Parathyroid adenoma (tissue), 2 donors: Measurements from ENCODE around the gene KMT5C.

Experiments
- H2AFZ ChIP-seq: fragments of 300-600 bp; sonication (generic); one replicate; pipeline ENCODE4 v1.7.0; 2017; ENCODE audit warnings: antibody characterized with exemption, mild to moderate bottlenecking
- H3K27ac ChIP-seq: fragments of 300-600 bp; sonication (generic); one replicate; pipeline ENCODE4 v1.7.0; 2017
- H3K27me3 ChIP-seq: fragments of 300-600 bp; sonication (generic); one replicate; pipeline ENCODE4 v1.7.0; 2017; ENCODE audit warnings: low read length; ENCODE audit not compliant: control insufficient read depth, insufficient read depth
- H3K36me3 ChIP-seq: fragments of 300-600 bp; sonication (generic); one replicate; pipeline ENCODE4 v1.7.0; 2017; ENCODE audit warnings: low read length; ENCODE audit not compliant: control insufficient read depth, insufficient read depth
- H3K4me1 ChIP-seq: fragments of 300-600 bp; sonication (generic); one replicate; pipeline ENCODE4 v1.7.0; 2017; ENCODE audit warnings: control low read depth
- H3K4me2 ChIP-seq: fragments of 300-600 bp; sonication (generic); one replicate; pipeline ENCODE4 v1.7.0; 2017; ENCODE audit warnings: low read length
- H3K4me3 ChIP-seq: fragments of 300-600 bp; sonication (generic); one replicate; pipeline ENCODE4 v1.7.0; 2017; ENCODE audit warnings: low read depth, low read length
- H3K79me2 ChIP-seq: fragments of 300-600 bp; sonication (generic); one replicate; pipeline ENCODE4 v1.7.0; 2017; ENCODE audit warnings: control low read depth
- H3K9ac ChIP-seq: fragments of 300-600 bp; sonication (generic); one replicate; pipeline ENCODE4 v1.7.0; 2017; ENCODE audit warnings: mild to moderate bottlenecking
- H3K9me3 ChIP-seq: fragments of 300-600 bp; sonication (generic); one replicate; pipeline ENCODE4 v1.7.0; 2017; ENCODE audit warnings: low read length; ENCODE audit not compliant: control insufficient read depth
- TF ChIP-seq, protein P1 (sequence below): fragments of 300-600 bp; sonication (generic); IDR thresholded peaks from one replicate; pipeline ENCODE4 v1.7.0; 2017; ENCODE audit warnings: antibody characterized with exemption, mild to moderate bottlenecking
- donor health status: primary hyperparathyroidism.

KMT5C gene

DNA sequence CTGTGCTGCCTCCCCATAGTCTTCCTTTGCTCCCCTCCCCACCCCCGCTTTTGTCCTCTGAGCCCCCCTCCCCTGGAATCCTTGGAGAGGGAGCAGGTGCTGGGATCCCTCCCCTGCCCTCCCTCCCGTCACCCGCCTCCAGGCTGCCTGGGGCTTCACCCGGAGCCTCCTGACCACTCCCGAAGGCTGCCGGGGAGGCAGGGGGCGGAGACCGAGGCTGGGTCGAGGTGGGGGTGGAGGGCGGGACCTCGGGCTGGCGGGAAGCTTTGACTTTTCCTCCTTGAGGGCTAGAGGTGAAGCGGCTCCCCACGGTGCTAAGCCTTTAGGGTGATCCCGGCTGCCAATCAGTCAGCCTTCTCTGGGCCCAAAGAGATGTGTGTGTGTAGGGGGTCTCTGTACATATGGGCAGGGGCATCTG is 1.5 kb downstream of the KMT5C start:
- Histone ChIP-seq H3K27me3 (no peaks in the 10 kb centered on the region), H3K79me2 (peaks cover 4% of the 10 kb centered on the region), H3K36me3 (no peaks in the 10 kb centered on the region), H3K4me2 (peak overlapping the region; percentile 95), H3K27ac (no peak overlapping the region), H3K4me3 (peak overlapping the region; percentile 96), H3K9ac (no peak overlapping the region), H3K4me1 (peaks cover 7% of the 10 kb centered on the region), H3K9me3 (no peaks in the 10 kb centered on the region), H2AFZ (no peak overlapping the region)
- TF ChIP-seq, protein P1, sequence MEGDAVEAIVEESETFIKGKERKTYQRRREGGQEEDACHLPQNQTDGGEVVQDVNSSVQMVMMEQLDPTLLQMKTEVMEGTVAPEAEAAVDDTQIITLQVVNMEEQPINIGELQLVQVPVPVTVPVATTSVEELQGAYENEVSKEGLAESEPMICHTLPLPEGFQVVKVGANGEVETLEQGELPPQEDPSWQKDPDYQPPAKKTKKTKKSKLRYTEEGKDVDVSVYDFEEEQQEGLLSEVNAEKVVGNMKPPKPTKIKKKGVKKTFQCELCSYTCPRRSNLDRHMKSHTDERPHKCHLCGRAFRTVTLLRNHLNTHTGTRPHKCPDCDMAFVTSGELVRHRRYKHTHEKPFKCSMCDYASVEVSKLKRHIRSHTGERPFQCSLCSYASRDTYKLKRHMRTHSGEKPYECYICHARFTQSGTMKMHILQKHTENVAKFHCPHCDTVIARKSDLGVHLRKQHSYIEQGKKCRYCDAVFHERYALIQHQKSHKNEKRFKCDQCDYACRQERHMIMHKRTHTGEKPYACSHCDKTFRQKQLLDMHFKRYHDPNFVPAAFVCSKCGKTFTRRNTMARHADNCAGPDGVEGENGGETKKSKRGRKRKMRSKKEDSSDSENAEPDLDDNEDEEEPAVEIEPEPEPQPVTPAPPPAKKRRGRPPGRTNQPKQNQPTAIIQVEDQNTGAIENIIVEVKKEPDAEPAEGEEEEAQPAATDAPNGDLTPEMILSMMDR, result no peak

DNA sequence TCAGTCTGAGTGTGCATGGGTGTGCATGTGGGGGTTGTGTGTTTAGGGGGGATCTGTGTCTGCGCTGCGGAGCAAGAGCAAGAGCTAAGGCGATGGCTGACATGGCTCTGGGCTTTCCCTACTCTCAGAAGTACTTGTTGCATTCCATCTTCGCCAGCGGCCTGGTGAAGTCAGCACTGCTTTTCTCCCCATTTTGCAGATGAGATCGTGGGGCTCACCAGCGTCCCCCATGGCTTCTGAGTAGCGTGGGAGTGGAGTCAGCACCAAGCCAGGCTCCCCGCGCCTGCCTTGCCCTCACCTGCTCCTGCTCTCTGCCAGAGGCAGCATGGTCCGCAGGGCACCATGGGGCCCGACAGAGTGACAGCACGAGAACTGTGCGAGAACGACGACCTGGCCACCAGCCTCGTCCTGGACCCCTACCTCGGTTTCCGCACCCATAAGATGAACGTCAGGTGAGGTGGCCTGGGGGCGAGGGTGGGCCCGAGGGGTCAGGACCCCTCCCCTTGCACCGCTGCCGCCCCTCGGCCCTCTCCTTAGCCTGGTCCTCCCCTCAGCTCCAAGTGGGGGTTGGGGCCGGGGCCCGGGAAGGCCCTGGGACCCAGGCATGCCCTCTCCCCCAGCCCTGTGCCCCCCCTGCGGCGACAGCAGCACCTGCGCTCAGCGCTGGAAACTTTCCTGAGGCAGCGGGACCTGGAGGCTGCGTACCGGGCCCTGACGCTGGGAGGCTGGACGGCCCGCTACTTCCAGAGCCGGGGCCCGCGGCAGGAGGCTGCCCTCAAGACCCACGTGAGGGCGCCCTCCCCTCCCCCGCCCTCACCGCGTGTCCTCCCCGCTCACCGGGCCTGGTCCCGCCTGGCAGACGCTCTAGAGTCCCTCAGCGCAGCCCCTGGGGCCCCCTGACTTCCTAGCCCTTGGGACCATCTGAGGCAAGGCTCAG is 2.2 kb downstream of the KMT5C start:
- Histone ChIP-seq H3K4me1 (peaks cover 7% of the 10 kb centered on the region), H2AFZ (no peak overlapping the region), H3K79me2 (peaks cover 4% of the 10 kb centered on the region), H3K9me3 (no peaks in the 10 kb centered on the region), H3K4me2 (no peak overlapping the region), H3K4me3 (no peak overlapping the region), H3K36me3 (no peaks in the 10 kb centered on the region), H3K27me3 (no peaks in the 10 kb centered on the region), H3K9ac (no peak overlapping the region), H3K27ac (no peak overlapping the region)
- TF ChIP-seq, protein P1, result no peak

DNA sequence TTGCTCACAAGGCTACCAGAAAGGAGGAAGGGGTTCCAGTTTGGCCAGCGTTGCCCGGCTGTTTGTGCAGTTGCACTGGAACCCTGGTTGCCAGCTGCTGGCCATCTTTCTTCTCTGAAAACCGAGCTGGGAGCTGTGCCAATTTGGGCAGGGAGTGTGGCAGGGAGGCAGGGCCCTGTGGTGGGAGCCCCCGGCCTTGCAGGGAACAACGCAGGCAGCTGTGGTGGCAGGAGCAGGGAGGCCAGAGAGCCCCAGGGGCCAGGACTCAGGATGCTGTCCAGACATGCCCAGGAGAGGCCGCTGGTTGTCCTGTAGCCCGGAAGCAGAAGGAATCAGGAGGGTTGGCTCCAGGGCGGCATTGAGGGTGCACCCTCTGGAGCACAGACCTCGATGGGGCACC is 4.8 kb downstream of the KMT5C start:
- H3K36me3 ChIP-seq, result no peaks in the 10 kb centered on the region
- H3K27ac ChIP-seq, result no peak overlapping the region
- no peak overlapping the region for H3K9ac ChIP-seq
- peaks cover 4% of the 10 kb centered on the region for H3K79me2 ChIP-seq
- no peak overlapping the region for H3K4me3 ChIP-seq
- TF ChIP-seq, protein P1, result no peak
- no peaks in the 10 kb centered on the region for H3K27me3 ChIP-seq
- H2AFZ ChIP-seq, result no peak overlapping the region
- no peaks in the 10 kb centered on the region for H3K9me3 ChIP-seq
- no peaks in the 10 kb centered on the region for H3K4me1 ChIP-seq
- H3K4me2 ChIP-seq, result no peak overlapping the region

DNA sequence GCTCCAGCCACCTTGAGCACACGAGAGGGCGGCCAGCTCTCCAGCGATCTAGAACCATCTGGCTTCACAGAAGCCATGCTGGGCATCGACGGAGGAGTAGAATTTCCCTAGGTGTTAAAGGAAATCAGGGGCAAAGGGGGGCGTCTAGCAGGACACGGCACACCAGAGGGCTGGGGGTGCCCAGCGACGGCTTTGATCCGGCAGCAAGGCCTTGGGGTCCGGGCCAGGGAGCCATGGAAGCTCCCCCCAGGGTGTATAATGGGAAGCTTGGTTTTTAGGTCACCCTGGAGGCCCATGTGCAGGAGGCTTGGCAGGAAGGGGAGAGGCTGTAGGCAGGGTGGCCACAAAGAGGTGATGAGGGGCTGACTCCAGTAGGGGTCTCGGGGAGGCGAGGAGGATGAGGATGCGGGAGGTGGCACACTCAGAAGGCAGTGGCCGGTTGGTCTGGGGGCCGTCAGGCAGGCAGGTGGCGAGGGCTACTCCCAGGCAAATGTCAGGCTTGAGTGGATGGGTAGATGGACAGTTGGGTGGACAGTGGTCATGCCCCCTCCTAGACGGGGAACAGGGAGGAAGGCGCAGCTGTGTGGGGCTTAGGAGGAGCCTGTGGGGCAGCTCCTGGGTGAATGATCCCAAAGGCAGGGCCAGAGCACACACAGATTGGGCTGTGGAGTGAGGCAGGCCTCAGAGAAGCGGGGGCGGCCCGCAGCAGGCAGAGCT is 5.6 kb downstream of the KMT5C start:
- no peak overlapping the region for H3K9ac ChIP-seq
- no peak overlapping the region for H2AFZ ChIP-seq
- no peaks in the 10 kb centered on the region for H3K27me3 ChIP-seq
- H3K9me3 ChIP-seq, result no peaks in the 10 kb centered on the region
- H3K4me2 ChIP-seq, result no peak overlapping the region
- peaks cover 3% of the 10 kb centered on the region for H3K79me2 ChIP-seq
- H3K27ac ChIP-seq, result no peak overlapping the region
- H3K4me1 ChIP-seq, result no peaks in the 10 kb centered on the region
- TF ChIP-seq, protein P1, result no peak
- no peaks in the 10 kb centered on the region for H3K36me3 ChIP-seq
- H3K4me3 ChIP-seq, result no peak overlapping the region
